H9 (cell line): Measurements from ENCODE around the gene CEACAM16. TPM values are rescaled to one million over a fixed set of nuclear protein-coding genes. Genes with fewer than 3 reads are reported as not detected.

Source experiments
- DNase-seq: peaks from one replicate; pipeline ENCODE4 v3.0.0-alpha.2; 2017
- H2AFZ ChIP-seq: one replicate; pipeline ENCODE4 v1.6.1; 2013; ENCODE audit warnings: mild to moderate bottlenecking, low read length, control low read depth, moderate library complexity
- H2AK5ac ChIP-seq: 2 replicates; pipeline ENCODE4 v1.6.1; 2013; ENCODE audit warnings: low read length, control low read depth, mixed read lengths; ENCODE audit not compliant: insufficient read length
- H2BK120ac ChIP-seq: one replicate; pipeline ENCODE4 v1.6.1; 2013; ENCODE audit warnings: low read depth, mild to moderate bottlenecking, low read length, control low read depth, inconsistent platforms; ENCODE audit not compliant: poor library complexity, severe bottlenecking
- H2BK12ac ChIP-seq: 2 replicates; pipeline ENCODE4 v1.6.1; 2013; ENCODE audit warnings: low read length, control low read depth, mixed read lengths, low read depth; ENCODE audit not compliant: insufficient read length
- H2BK15ac ChIP-seq: 2 replicates; pipeline ENCODE4 v1.6.1; 2013; ENCODE audit warnings: low read depth, low read length, control low read depth
- H2BK20ac ChIP-seq: one replicate; pipeline ENCODE4 v1.6.1; 2013; ENCODE audit warnings: low read depth, mild to moderate bottlenecking, low read length, control low read depth, inconsistent platforms; ENCODE audit not compliant: poor library complexity, severe bottlenecking
- H2BK5ac ChIP-seq: 2 replicates; pipeline ENCODE4 v1.6.1; 2013; ENCODE audit warnings: low read length, control low read depth, mixed read lengths; ENCODE audit not compliant: insufficient read length
- H3K14ac ChIP-seq: 2 replicates; pipeline ENCODE4 v1.6.1; 2013; ENCODE audit warnings: low read length, control low read depth; ENCODE audit not compliant: insufficient read depth
- H3K18ac ChIP-seq: 2 replicates; pipeline ENCODE4 v1.6.1; 2013; ENCODE audit warnings: low read depth, mild to moderate bottlenecking, mixed read lengths, low read length, control low read depth; ENCODE audit not compliant: insufficient read length
- H3K23ac ChIP-seq: 2 replicates; pipeline ENCODE4 v1.6.1; 2013; ENCODE audit warnings: low read length, control low read depth, mixed read lengths, low read depth; ENCODE audit not compliant: insufficient read length
- H3K23me2 ChIP-seq: 2 replicates; pipeline ENCODE4 v1.6.1; 2013; ENCODE audit warnings: low read depth, mild to moderate bottlenecking, mixed read lengths, low read length, control low read depth; ENCODE audit not compliant: insufficient read length, poor library complexity, severe bottlenecking
- H3K27ac ChIP-seq: 2 replicates; pipeline ENCODE4 v1.5.1; 2013; ENCODE audit warnings: low read length, control low read depth, mixed read lengths, low read depth; ENCODE audit not compliant: insufficient read length
- H3K27me3 ChIP-seq: 2 replicates; pipeline ENCODE4 v1.6.1; 2013; ENCODE audit warnings: low read length, control low read depth, inconsistent platforms; ENCODE audit not compliant: insufficient read depth
- H3K4ac ChIP-seq: 2 replicates; pipeline ENCODE4 v1.6.1; 2013; ENCODE audit warnings: low read depth, mild to moderate bottlenecking, control low read depth, inconsistent platforms, low read length, moderate library complexity
- H3K4me1 ChIP-seq: 2 replicates; pipeline ENCODE4 v1.6.1; 2013; ENCODE audit warnings: low read length, control low read depth, inconsistent platforms; ENCODE audit not compliant: insufficient read depth
- H3K4me2 ChIP-seq: 2 replicates; pipeline ENCODE4 v1.6.1; 2013; ENCODE audit warnings: low read length, control low read depth, mixed read lengths; ENCODE audit not compliant: insufficient read length, insufficient read depth
- H3K56ac ChIP-seq: 2 replicates; pipeline ENCODE4 v1.6.1; 2013; ENCODE audit warnings: low read depth, mild to moderate bottlenecking, mixed read lengths, low read length, control low read depth; ENCODE audit not compliant: insufficient read length
- H3K79me1 ChIP-seq: 2 replicates; pipeline ENCODE4 v1.6.1; 2013; ENCODE audit warnings: low read depth, mild to moderate bottlenecking, moderate library complexity, low read length, control low read depth, inconsistent platforms; ENCODE audit not compliant: insufficient read depth, poor library complexity, severe bottlenecking
- H3K79me2 ChIP-seq: 2 replicates; pipeline ENCODE4 v1.6.1; 2013; ENCODE audit warnings: low read length, control low read depth, inconsistent platforms; ENCODE audit not compliant: insufficient read depth
- H3K9ac ChIP-seq: 2 replicates; pipeline ENCODE4 v1.6.1; 2013; ENCODE audit warnings: low read length, control low read depth, mixed read lengths; ENCODE audit not compliant: insufficient read length; ENCODE audit errors: extremely low read depth
- H3K9me3 ChIP-seq: one replicate; pipeline ENCODE4 v1.6.1; 2013; ENCODE audit warnings: low read depth, low read length, inconsistent platforms; ENCODE audit not compliant: control insufficient read depth
- H3T11ph ChIP-seq: one replicate; pipeline ENCODE4 v1.6.1; 2013; ENCODE audit warnings: mild to moderate bottlenecking, low read length, control low read depth, inconsistent platforms
- H4K20me1 ChIP-seq: one replicate; pipeline ENCODE4 v1.6.1; 2013; ENCODE audit not compliant: control insufficient read depth, insufficient read length, insufficient read depth
- H4K5ac ChIP-seq: 2 replicates; pipeline ENCODE4 v1.6.1; 2013; ENCODE audit warnings: low read depth, mild to moderate bottlenecking, mixed read lengths, low read length, control low read depth; ENCODE audit not compliant: insufficient read length
- H4K8ac ChIP-seq: replicated peaks from 2 replicates; pipeline ENCODE4 v1.6.1; 2013; ENCODE audit warnings: low read length, control low read depth, mixed read lengths, low read depth; ENCODE audit not compliant: insufficient read length
- H4K91ac ChIP-seq: 2 replicates; pipeline ENCODE4 v1.6.1; 2013; ENCODE audit warnings: low read depth, mild to moderate bottlenecking, moderate library complexity, mixed read lengths, low read length, control low read depth; ENCODE audit not compliant: insufficient read length
- H3K27ac Mint-ChIP-seq, 3 experiments: 2 replicates in 2 of 3; 3 replicates in 1 of 3; pipeline ENCODE4 v1.8.0; 2020 to 2021; ENCODE audit warnings: mixed read lengths in 3 of 3, mild to moderate bottlenecking in 1 of 3, moderate library complexity in 1 of 3
- H3K27me3 Mint-ChIP-seq: 2 replicates; pipeline ENCODE4 v1.8.0; 2021; ENCODE audit warnings: low read depth, mild to moderate bottlenecking, moderate library complexity, mixed read lengths
- H3K36me3 Mint-ChIP-seq, 3 experiments: 2 replicates in 2 of 3; 3 replicates in 1 of 3; pipeline ENCODE4 v1.8.0; 2020 to 2021; ENCODE audit warnings: low read depth in 3 of 3, mixed read lengths in 3 of 3; ENCODE audit not compliant: insufficient read depth in 1 of 3
- H3K4me1 Mint-ChIP-seq, 2 experiments: 2 replicates each; pipeline ENCODE4 v1.8.0; 2020; ENCODE audit warnings: mixed read lengths in 2 of 2
- H3K4me3 Mint-ChIP-seq, 2 experiments: 2 replicates in 1 of 2; 3 replicates in 1 of 2; pipeline ENCODE4 v1.8.0; 2020 to 2021; ENCODE audit warnings: mild to moderate bottlenecking in 2 of 2, mixed read lengths in 2 of 2, moderate library complexity in 1 of 2
- H3K9me3 Mint-ChIP-seq, 2 experiments: 2 replicates in 1 of 2; 3 replicates in 1 of 2; pipeline ENCODE4 v1.8.0; 2020; ENCODE audit warnings: mild to moderate bottlenecking in 2 of 2, mixed read lengths in 2 of 2, moderate library complexity in 1 of 2
- WGBS: extraction: QIAGEN DNeasy Blood & Tissue Kit; methylation state at CpG from one replicate; pipeline ENCODE4 v1.1.7; 2013; ENCODE audit warnings: missing lambda C conversion rate, low lambda C conversion rate, mixed read lengths; ENCODE audit not compliant: insufficient read length; ENCODE audit errors: extremely low coverage; 5-methylcytosine and 5-hydroxymethylcytosine counted together
- total RNA-seq: library from RNA; stranded (reverse); gene quantifications from 2 replicates; pipeline ENCODE4 v1.2.1, GENCODE V29; 2021
- TF ChIP-seq, protein P1 (sequence below): fragments of 200-600 bp; sonication (generic); conservative IDR thresholded peaks from 3 replicates; pipeline ENCODE4 v1.8.0; 2021; ENCODE audit warnings: antibody characterized with exemption, mild to moderate bottlenecking

Gene CEACAM16
- total RNA-seq, 1 experiment from 2014 or later: not detected

DNA sequence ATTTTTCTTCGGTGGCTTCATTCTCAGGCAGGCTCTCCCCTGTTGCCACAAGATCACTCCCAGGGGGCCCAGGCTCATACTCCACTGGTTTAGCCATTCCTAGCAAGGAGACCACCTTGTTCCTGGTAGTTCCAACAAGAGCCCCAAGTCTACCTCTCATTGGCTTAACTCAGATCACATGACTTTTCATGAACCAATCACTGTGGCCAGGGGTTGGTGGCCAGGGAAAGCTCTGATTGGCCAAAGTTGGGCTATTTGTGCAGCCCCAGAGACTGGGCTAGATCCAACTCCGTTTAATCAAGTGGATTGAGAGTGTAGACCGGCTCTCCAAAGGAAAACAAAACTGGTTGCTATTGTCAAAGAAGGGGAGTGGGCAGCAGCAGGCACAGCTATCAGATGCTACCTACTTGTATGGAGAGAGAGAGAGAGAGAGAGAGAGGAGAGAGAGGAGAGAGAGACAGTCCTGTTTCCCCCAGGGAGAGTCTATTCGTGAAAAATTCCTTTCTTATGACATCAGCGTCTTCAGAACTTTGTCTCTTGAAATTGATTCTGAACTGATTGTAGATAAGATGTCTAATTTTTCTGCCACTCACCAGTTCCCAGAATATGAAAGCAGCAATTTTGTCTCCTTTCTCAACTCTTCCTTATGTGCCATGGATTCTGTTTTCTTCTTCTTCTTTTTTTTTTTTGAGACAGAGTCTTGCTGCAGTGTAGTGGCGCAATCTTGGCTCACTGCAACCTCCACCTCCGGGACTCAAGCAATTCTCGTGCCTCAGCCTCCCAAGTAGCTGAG is 21.7 kb upstream of the CEACAM16 start:
- Histone ChIP-seq H3K23ac (no peak overlapping the region), H3K27ac (no peak overlapping the region), H2BK120ac (no peak overlapping the region), H3K4me1 (no peaks in the 10 kb centered on the region), H3K56ac (no peak overlapping the region), H4K20me1 (no peaks in the 10 kb centered on the region), H2AK5ac (no peak overlapping the region), H3K9ac (no peak overlapping the region), H3T11ph (no peak overlapping the region), H4K91ac (no peak overlapping the region), H2BK20ac (no peak overlapping the region), H3K18ac (no peak overlapping the region), H3K4me2 (no peak overlapping the region), H2BK15ac (no peak overlapping the region), H3K23me2 (no peaks in the 10 kb centered on the region), H3K79me2 (no peaks in the 10 kb centered on the region), H2AFZ (peak overlapping the region; percentile 26), H3K4ac (no peak overlapping the region), H3K27me3 (no peaks in the 10 kb centered on the region; the same call in 1 of the 2 replicates), H3K79me1 (no peaks in the 10 kb centered on the region), H3K14ac (no peak overlapping the region), H4K5ac (no peak overlapping the region), H2BK5ac (no peak overlapping the region), H4K8ac (no peak overlapping the region), H3K9me3 (no peaks in the 10 kb centered on the region), H2BK12ac (no peak overlapping the region)
- Mint-ChIP-seq H3K36me3 (no peaks in the 10 kb centered on the region), H3K4me1 (peaks cover 5 to 8% of the 10 kb centered on the region in 2 experiments), H3K27ac (peak overlapping the region in 2 of 3 experiments; percentile 62 to 88; a peak in 4 of 7 replicates), H3K4me3 (no peak overlapping the region), H3K9me3 (no peaks in the 10 kb centered on the region; a peak in 1 of 5 replicates), H3K27me3 (no peaks in the 10 kb centered on the region; the same call in none of the 2 replicates)
- DNase-seq: peak; percentile 74
- TF ChIP-seq, protein P1, sequence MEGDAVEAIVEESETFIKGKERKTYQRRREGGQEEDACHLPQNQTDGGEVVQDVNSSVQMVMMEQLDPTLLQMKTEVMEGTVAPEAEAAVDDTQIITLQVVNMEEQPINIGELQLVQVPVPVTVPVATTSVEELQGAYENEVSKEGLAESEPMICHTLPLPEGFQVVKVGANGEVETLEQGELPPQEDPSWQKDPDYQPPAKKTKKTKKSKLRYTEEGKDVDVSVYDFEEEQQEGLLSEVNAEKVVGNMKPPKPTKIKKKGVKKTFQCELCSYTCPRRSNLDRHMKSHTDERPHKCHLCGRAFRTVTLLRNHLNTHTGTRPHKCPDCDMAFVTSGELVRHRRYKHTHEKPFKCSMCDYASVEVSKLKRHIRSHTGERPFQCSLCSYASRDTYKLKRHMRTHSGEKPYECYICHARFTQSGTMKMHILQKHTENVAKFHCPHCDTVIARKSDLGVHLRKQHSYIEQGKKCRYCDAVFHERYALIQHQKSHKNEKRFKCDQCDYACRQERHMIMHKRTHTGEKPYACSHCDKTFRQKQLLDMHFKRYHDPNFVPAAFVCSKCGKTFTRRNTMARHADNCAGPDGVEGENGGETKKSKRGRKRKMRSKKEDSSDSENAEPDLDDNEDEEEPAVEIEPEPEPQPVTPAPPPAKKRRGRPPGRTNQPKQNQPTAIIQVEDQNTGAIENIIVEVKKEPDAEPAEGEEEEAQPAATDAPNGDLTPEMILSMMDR: no peak
- no CpG with 5 or more reads among the region's 8 CpGs for WGBS
